Measurements from ENCODE around the gene SPECC1. TPM values are rescaled to one million over a fixed set of nuclear protein-coding genes. Genes with fewer than 3 reads are reported as not detected.
A peak's percentile ranks its signal among the peaks of the same experiment; 100 is the strongest.

Gene SPECC1
- total and polyA plus RNA-seq, 2 donors (not counting 3 experiments of a cell fraction or from before 2014, with no cell fraction given), result 5.3 to 20.4 TPM

GRCh38 chr17:19978209-19978802, 30.9 kb upstream of the SPECC1 start:
- BruUV-seq (replicated peaks), result no TSS peak

More at GRCh38 chr17:19978209-19978802, 30.9 kb upstream of the SPECC1 start:
- Histone ChIP-seq H3K36me3 (ENCODE audit: control insufficient read depth in 2 of 2, extremely low read depth in 1 of 2, insufficient read depth in 2 of 2, low read length in 2 of 2) (no peaks in the 10 kb centered on the region), H3K4me3 (replicated peaks in 1 of 3; ENCODE audit: insufficient read depth in 1 of 3, low read depth in 1 of 3, low read length in 3 of 3) (peak overlapping the region; percentile 58 to 95 (median 82)), H3K4me1 (ENCODE audit: control insufficient read depth, extremely low read depth, insufficient read depth, low read length) (peaks cover 7% of the 10 kb centered on the region), H3K9me3 (replicated peaks; ENCODE audit: control insufficient read depth, insufficient read depth, low read length) (no peaks in the 10 kb centered on the region), H3K79me2 (ENCODE audit: control insufficient read depth, insufficient read depth, low read length) (peaks cover 46% of the 10 kb centered on the region), H3K27ac (ENCODE audit: insufficient read depth, low read depth, low read length) (peak overlapping the region; percentile 4), H3K9ac (replicated peaks; ENCODE audit: extremely low read depth, insufficient read depth, low read length) (no peak overlapping the region), H3K27me3 (ENCODE audit: control insufficient read depth in 2 of 2, insufficient read depth in 2 of 2, low read length in 2 of 2) (no peaks in the 10 kb centered on the region), H4K20me1 (replicated peaks; ENCODE audit: control insufficient read depth, extremely low read depth, insufficient read depth, low read length) (no peaks in the 10 kb centered on the region), H2AFZ (ENCODE audit: low read depth, low read length) (peak overlapping the region; percentile 84), H3K9me1 (replicated peaks; ENCODE audit: control insufficient read depth, extremely low read depth, insufficient read depth, low read length) (no peaks in the 10 kb centered on the region), H3K4me2 (ENCODE audit: insufficient read depth, low read length) (peak overlapping the region; percentile 14)
- POLR2A ChIA-PET, result interaction anchor here (0.5 to 1.0 kb wide), 2 partner anchors 32 to 1058 kb away, joined by 3 to 5 read pairs; no protein-coding TSS in a partner anchor
- intact Hi-C loops (cut with micrococcal nuclease) (loop anchor here (10.0 kb wide), 1 partner anchor 114 kb away; the partner anchor contains the start of gene ULK2), dilution Hi-C loops (cut with MboI; ENCODE audit: extremely low pct_ligation_motif_present, low sequenced_read_pairs) (no loop called here)
- no peak for FAIRE-seq
- TF ChIP-seq CTCF (IDR thresholded peaks at IDR 0.05; ENCODE audit: extremely low read depth in 1 of 2, insufficient read depth in 1 of 2, low read depth in 1 of 2, low read length in 2 of 2) (no peak), POLR2A (IDR thresholded peaks at IDR 0.05; ENCODE audit: low read depth, low read length) (no peak)
- CTCF ChIA-PET, result interaction anchor here (1.4 to 1.9 kb wide), 2 partner anchors 15 to 31 kb away, joined by 4 to 10 read pairs; partner anchors contain the start of gene SPECC1
- DNase-seq (ENCODE audit: low read depth, low spot score), result no peak
